Measurements from ENCODE around the gene SLC24A3.

GRCh38 chr20:19428324-19428723 lies 215.9 kb downstream of the SLC24A3 start:
- no peak for TF ChIP-seq SUZ12 (IDR thresholded peaks at IDR 0.05)
- TF ChIP-seq FOXM1 (IDR thresholded peaks at IDR 0.05; ENCODE audit: borderline replicate concordance), result no peak
- TF ChIP-seq ELF4 (IDR thresholded peaks at IDR 0.05), result no peak
- no peak for TF ChIP-seq HDGF (IDR thresholded peaks at IDR 0.05; ENCODE audit: borderline replicate concordance)
- no peak for TF ChIP-seq CTBP1 (IDR thresholded peaks at IDR 0.05; ENCODE audit: borderline replicate concordance)
- no peak for TF ChIP-seq PKNOX1 (IDR thresholded peaks at IDR 0.05)
- no peak for TF ChIP-seq ZNF384 (IDR thresholded peaks at IDR 0.05)
- TF ChIP-seq FOXK2 (IDR thresholded peaks at IDR 0.05), result no peak
- TF ChIP-seq SP1 (IDR thresholded peaks at IDR 0.05), result no peak
- TF ChIP-seq TARDBP (IDR thresholded peaks at IDR 0.05), result no peak
